ENCODE data around the gene NR5A2. TPM values are rescaled to one million over a fixed set of nuclear protein-coding genes. Genes with fewer than 3 reads are reported as not detected.
"Not testable (repeated sequence)": the region's sequence is repeated elsewhere in the genome, so short reads cannot be mapped to it uniquely, and the experiment has no call there.

Gene NR5A2
- total RNA-seq, 2 experiments from 2014 or later: not detected

GRCh38 chr1:200180821-200181220, 153.3 kb downstream of the NR5A2 start:
- H3K27ac Mint-ChIP-seq: no peak overlapping the region
- DNase-seq: no peak
- no peaks in the 10 kb centered on the region for H3K36me3 Mint-ChIP-seq
- intact Hi-C loops (cut with micrococcal nuclease): no loop called here
- H3K4me3 Mint-ChIP-seq: no peak overlapping the region
- H3K27me3 Mint-ChIP-seq: peaks cover 12% of the 10 kb centered on the region
- ChIA-PET POLR2A (no interaction called here), CTCF (no interaction called here)
- H3K9me3 Mint-ChIP-seq: no peaks in the 10 kb centered on the region
- peaks cover 3% of the 10 kb centered on the region for H3K4me1 Mint-ChIP-seq (ENCODE audit: low read depth)

- Mint-ChIP-seq H3K9me3 (peaks cover 3% of the 10 kb centered on the region), H3K4me1 (ENCODE audit: low read depth) (peaks cover 3% of the 10 kb centered on the region), H3K4me3 (no peak overlapping the region), H3K27me3 (peaks cover 10% of the 10 kb centered on the region), H3K27ac (no peak overlapping the region), H3K36me3 (no peaks in the 10 kb centered on the region)
- intact Hi-C loops (cut with micrococcal nuclease): no loop called here
- DNase-seq: no peak
- ChIA-PET CTCF (no interaction called here), POLR2A (no interaction called here)
These were observed 154.4 kb downstream of the NR5A2 start for GRCh38 chr1:200181861-200182260.

GRCh38 chr1:200182701-200183100, 155.2 kb downstream of the NR5A2 start:
- ChIA-PET POLR2A (no interaction called here), CTCF (no interaction called here)
- intact Hi-C loops (cut with micrococcal nuclease): no loop called here
- H3K36me3 Mint-ChIP-seq: no peaks in the 10 kb centered on the region
- no peak overlapping the region for H3K27ac Mint-ChIP-seq
- peaks cover 3% of the 10 kb centered on the region for H3K4me1 Mint-ChIP-seq (ENCODE audit: low read depth)
- H3K4me3 Mint-ChIP-seq: no peak overlapping the region
- peaks cover 3% of the 10 kb centered on the region for H3K9me3 Mint-ChIP-seq
- peaks cover 10% of the 10 kb centered on the region for H3K27me3 Mint-ChIP-seq
- DNase-seq: no peak

GRCh38 chr1:200183637-200184036, 156.1 kb downstream of the NR5A2 start:
- Mint-ChIP-seq H3K9me3 (peaks cover 3% of the 10 kb centered on the region), H3K4me1 (ENCODE audit: low read depth) (peaks cover 3% of the 10 kb centered on the region), H3K27me3 (peaks cover 10% of the 10 kb centered on the region), H3K36me3 (no peaks in the 10 kb centered on the region), H3K4me3 (no peak overlapping the region), H3K27ac (no peak overlapping the region)
- DNase-seq: no peak
- ChIA-PET POLR2A (interaction anchor here (0.7 kb wide), 1 partner anchor 1720 kb away, joined by 3 read pairs; no protein-coding TSS in a partner anchor), CTCF (no interaction called here)
- intact Hi-C loops (cut with micrococcal nuclease): no loop called here

GRCh38 chr1:200184196-200184595, 156.7 kb downstream of the NR5A2 start:
- H3K4me3 Mint-ChIP-seq: no peak overlapping the region
- peaks cover 3% of the 10 kb centered on the region for H3K9me3 Mint-ChIP-seq
- intact Hi-C loops (cut with micrococcal nuclease): no loop called here
- H3K27me3 Mint-ChIP-seq: peaks cover 10% of the 10 kb centered on the region
- H3K27ac Mint-ChIP-seq: no peak overlapping the region
- no peak for DNase-seq
- CTCF ChIA-PET: no interaction called here
- H3K4me1 Mint-ChIP-seq (ENCODE audit: low read depth): peaks cover 3% of the 10 kb centered on the region
- H3K36me3 Mint-ChIP-seq: no peaks in the 10 kb centered on the region
- POLR2A ChIA-PET: interaction anchor here (0.7 kb wide), 1 partner anchor 1721 kb away, joined by 3 read pairs; no protein-coding TSS in a partner anchor

GRCh38 chr1:200185191-200185590, 157.7 kb downstream of the NR5A2 start:
- H3K36me3 Mint-ChIP-seq; DNase-seq; H3K4me1 Mint-ChIP-seq (ENCODE audit: low read depth); H3K4me3 Mint-ChIP-seq; H3K27ac Mint-ChIP-seq; CTCF ChIA-PET; POLR2A ChIA-PET; intact Hi-C loops (cut with micrococcal nuclease); H3K9me3 Mint-ChIP-seq: not testable (repeated sequence)
- H3K27me3 Mint-ChIP-seq: peaks cover 10% of the 10 kb centered on the region

- H3K4me1 Mint-ChIP-seq (ENCODE audit: low read depth); H3K4me3 Mint-ChIP-seq; POLR2A ChIA-PET; H3K9me3 Mint-ChIP-seq; intact Hi-C loops (cut with micrococcal nuclease); DNase-seq; H3K36me3 Mint-ChIP-seq; H3K27ac Mint-ChIP-seq; CTCF ChIA-PET; H3K27me3 Mint-ChIP-seq: not testable (repeated sequence)
These were observed 159.8 kb downstream of the NR5A2 start for GRCh38 chr1:200187332-200187731.

GRCh38 chr1:200191993-200192392, 164.5 kb downstream of the NR5A2 start:
- Mint-ChIP-seq H3K9me3 (peaks cover 3% of the 10 kb centered on the region), H3K4me3 (no peak overlapping the region), H3K27me3 (no peaks in the 10 kb centered on the region), H3K36me3 (no peaks in the 10 kb centered on the region), H3K27ac (no peak overlapping the region), H3K4me1 (ENCODE audit: low read depth) (no peaks in the 10 kb centered on the region)
- ChIA-PET CTCF (interaction anchor here (0.5 to 0.9 kb wide), 2 partner anchors 53 to 113 kb away, joined by 3 to 4 read pairs; no protein-coding TSS in a partner anchor), POLR2A (no interaction called here)
- intact Hi-C loops (cut with micrococcal nuclease): no loop called here
- no peak for DNase-seq

- ChIA-PET POLR2A (no interaction called here), CTCF (no interaction called here)
- Mint-ChIP-seq H3K4me1 (ENCODE audit: low read depth) (no peaks in the 10 kb centered on the region), H3K27me3 (no peaks in the 10 kb centered on the region), H3K27ac (no peak overlapping the region), H3K36me3 (no peaks in the 10 kb centered on the region), H3K4me3 (no peak overlapping the region), H3K9me3 (peaks cover 3% of the 10 kb centered on the region)
- intact Hi-C loops (cut with micrococcal nuclease): no loop called here
- no peak for DNase-seq
These were observed 167.0 kb downstream of the NR5A2 start for GRCh38 chr1:200194477-200194876.

- DNase-seq: no peak
- Mint-ChIP-seq H3K9me3 (no peaks in the 10 kb centered on the region), H3K27me3 (no peaks in the 10 kb centered on the region), H3K27ac (no peak overlapping the region), H3K4me1 (ENCODE audit: low read depth) (no peaks in the 10 kb centered on the region), H3K4me3 (no peak overlapping the region), H3K36me3 (no peaks in the 10 kb centered on the region)
- intact Hi-C loops (cut with micrococcal nuclease): no loop called here
- ChIA-PET CTCF (no interaction called here), POLR2A (no interaction called here)
These were observed 170.7 kb downstream of the NR5A2 start for GRCh38 chr1:200198236-200198635.

GRCh38 chr1:200205216-200205995, 177.9 kb downstream of the NR5A2 start:
- intact Hi-C loops (cut with micrococcal nuclease): no loop called here

GRCh38 chr1:200206340-200206739, 178.8 kb downstream of the NR5A2 start:
- ChIA-PET POLR2A (no interaction called here), CTCF (no interaction called here)
- peaks cover 11% of the 10 kb centered on the region for H3K4me1 Mint-ChIP-seq (ENCODE audit: low read depth)
- no peaks in the 10 kb centered on the region for H3K27me3 Mint-ChIP-seq
- intact Hi-C loops (cut with micrococcal nuclease): loop anchor here (1.0 kb wide), 1 partner anchor 52 kb away; no protein-coding TSS in a partner anchor
- H3K36me3 Mint-ChIP-seq: no peaks in the 10 kb centered on the region
- no peak overlapping the region for H3K27ac Mint-ChIP-seq
- H3K4me3 Mint-ChIP-seq: no peak overlapping the region
- no peaks in the 10 kb centered on the region for H3K9me3 Mint-ChIP-seq
- no peak for DNase-seq

More at GRCh38 chr1:200205216-200205995, 177.9 kb downstream of the NR5A2 start:
- no peaks in the 10 kb centered on the region for H3K9me3 Mint-ChIP-seq
- H3K4me3 Mint-ChIP-seq: no peak overlapping the region
- no peaks in the 10 kb centered on the region for H3K36me3 Mint-ChIP-seq
- ChIA-PET CTCF (interaction anchor here (0.5 kb wide), 1 partner anchor 250 kb away, joined by 3 read pairs; no protein-coding TSS in a partner anchor), POLR2A (no interaction called here)
- peaks cover 11% of the 10 kb centered on the region for H3K4me1 Mint-ChIP-seq (ENCODE audit: low read depth)
- H3K27me3 Mint-ChIP-seq: no peaks in the 10 kb centered on the region
- DNase-seq: no peak
- no peak overlapping the region for H3K27ac Mint-ChIP-seq

- POLR2A ChIA-PET: no interaction called here
- no peak overlapping the region for H3K27ac Mint-ChIP-seq
- no peaks in the 10 kb centered on the region for H3K27me3 Mint-ChIP-seq
- CTCF ChIA-PET: no interaction called here
- intact Hi-C loops (cut with micrococcal nuclease): loop anchor here (1.0 kb wide), 1 partner anchor 52 kb away; no protein-coding TSS in a partner anchor
- no peaks in the 10 kb centered on the region for H3K36me3 Mint-ChIP-seq
- peaks cover 11% of the 10 kb centered on the region for H3K4me1 Mint-ChIP-seq (ENCODE audit: low read depth)
- H3K9me3 Mint-ChIP-seq: no peaks in the 10 kb centered on the region
- H3K4me3 Mint-ChIP-seq: no peak overlapping the region
- no peak for DNase-seq
These were observed 179.3 kb downstream of the NR5A2 start for GRCh38 chr1:200206761-200207160.
